Measurements from ENCODE around the gene CAT.

Gene CAT

GRCh38 chr11:34433899-34434298 lies 4.8 kb upstream of the CAT start:
- H3K27ac ChIP-seq, result no peak overlapping the region
- no peak for TF ChIP-seq ZFX (IDR thresholded peaks at IDR 0.05; ENCODE audit: borderline replicate concordance)
- TF ChIP-seq CTCF (IDR thresholded peaks at IDR 0.05), result no peak

GRCh38 chr11:34437224-34438125 lies 1.3 kb upstream of the CAT start:
- peak overlapping the region; percentile 72 for H3K27ac ChIP-seq

GRCh38 chr11:34439610-34440198 lies 970 bp downstream of the CAT start:
- H3K27ac ChIP-seq, result peak overlapping the region; percentile 72
- TF ChIP-seq ZFX (IDR thresholded peaks at IDR 0.05; ENCODE audit: borderline replicate concordance) (no peak), CTCF (IDR thresholded peaks at IDR 0.05) (no peak)

More at GRCh38 chr11:34437224-34438125, 1.3 kb upstream of the CAT start:
- TF ChIP-seq ZFX (IDR thresholded peaks at IDR 0.05; ENCODE audit: borderline replicate concordance) (no peak), CTCF (IDR thresholded peaks at IDR 0.05) (no peak)

GRCh38 chr11:34441814-34442213 lies 3.1 kb downstream of the CAT start:
- no peak for TF ChIP-seq CTCF (IDR thresholded peaks at IDR 0.05)
- TF ChIP-seq ZFX (IDR thresholded peaks at IDR 0.05; ENCODE audit: borderline replicate concordance), result no peak
- H3K27ac ChIP-seq, result no peak overlapping the region

GRCh38 chr11:34443136-34443535 lies 4.4 kb downstream of the CAT start:
- TF ChIP-seq ZFX (IDR thresholded peaks at IDR 0.05; ENCODE audit: borderline replicate concordance) (no peak), CTCF (IDR thresholded peaks at IDR 0.05) (no peak)
- no peak overlapping the region for H3K27ac ChIP-seq

GRCh38 chr11:34444428-34444827 lies 5.7 kb downstream of the CAT start:
- H3K27ac ChIP-seq, result no peak overlapping the region
- TF ChIP-seq ZFX (IDR thresholded peaks at IDR 0.05; ENCODE audit: borderline replicate concordance), result no peak
- TF ChIP-seq CTCF (IDR thresholded peaks at IDR 0.05), result no peak

- H3K27ac ChIP-seq, result no peak overlapping the region
- no peak for TF ChIP-seq CTCF (IDR thresholded peaks at IDR 0.05)
These were observed 7.2 kb downstream of the CAT start for GRCh38 chr11:34445956-34446355.

Measured in 22Rv1 (cell line).